Measurements from ENCODE around the gene GULP1.

- TF ChIP-seq CTCF (conservative IDR thresholded peaks at IDR 0.05 in 1 of 2, IDR thresholded peaks at IDR 0.05 in 1 of 2; ENCODE audit: extremely low read depth in 1 of 2, insufficient read depth in 1 of 2, low read depth in 1 of 2, low read length in 2 of 2) (no peak), EZH2 (IDR thresholded peaks at IDR 0.05; ENCODE audit: borderline replicate concordance, low read length) (no peak)
These were observed 219.7 kb downstream of the GULP1 start for GRCh38 chr2:188511346-188511745.

Data from mammary epithelial cell (primary cell).